Stimulated activated CD8-positive, alpha-beta memory T cell treated with anti-CD3 and anti-CD28 coated beads, Interleukin-12 subunit alpha, Interleukin-12 subunit beta, amount 100 ng/mL, for 4 hours (primary cell): Measurements from ENCODE around the gene WDR93.

Source experiments
- DNase-seq: peaks from one replicate; pipeline ENCODE4 v3.0.0-alpha.2; 2020; ENCODE audit warnings: low read depth

WDR93 gene

DNA sequence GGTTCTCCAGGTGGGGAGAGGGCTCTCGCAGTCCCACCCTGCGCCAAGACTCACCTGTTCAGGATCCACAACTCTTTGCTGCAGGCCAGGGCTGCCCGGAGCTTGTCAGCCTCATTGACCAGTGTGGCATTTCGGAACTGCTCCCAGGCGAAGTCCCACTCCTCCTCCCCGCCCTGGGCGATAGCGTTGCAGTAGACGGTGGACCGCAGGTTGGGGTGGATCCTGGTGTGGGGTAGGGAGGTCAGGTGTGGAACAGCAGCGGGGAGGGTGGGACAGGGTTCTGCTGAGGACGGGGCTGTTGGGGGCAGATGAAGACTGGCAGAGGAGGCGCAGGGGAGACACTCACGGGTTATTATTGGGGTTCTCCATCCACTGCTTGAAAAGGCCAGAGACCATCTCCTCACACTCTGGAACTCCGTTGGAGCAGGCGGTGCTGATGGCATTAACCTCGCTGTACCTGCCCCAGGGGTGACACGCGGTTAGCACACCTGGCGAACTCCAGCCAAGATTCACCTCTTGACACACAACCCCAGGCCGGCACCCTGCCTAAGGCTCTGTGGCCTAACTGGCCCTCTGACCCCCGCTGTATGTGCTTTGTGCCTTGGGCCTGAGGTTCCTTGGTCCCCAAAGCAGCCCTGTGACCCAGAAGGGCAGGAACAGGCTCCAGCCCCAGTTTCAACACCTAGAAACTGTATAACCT lies 101.6 kb downstream of the WDR93 start:
- no peak for DNase-seq
